Measurements from ENCODE around the gene CFB.

DNA sequence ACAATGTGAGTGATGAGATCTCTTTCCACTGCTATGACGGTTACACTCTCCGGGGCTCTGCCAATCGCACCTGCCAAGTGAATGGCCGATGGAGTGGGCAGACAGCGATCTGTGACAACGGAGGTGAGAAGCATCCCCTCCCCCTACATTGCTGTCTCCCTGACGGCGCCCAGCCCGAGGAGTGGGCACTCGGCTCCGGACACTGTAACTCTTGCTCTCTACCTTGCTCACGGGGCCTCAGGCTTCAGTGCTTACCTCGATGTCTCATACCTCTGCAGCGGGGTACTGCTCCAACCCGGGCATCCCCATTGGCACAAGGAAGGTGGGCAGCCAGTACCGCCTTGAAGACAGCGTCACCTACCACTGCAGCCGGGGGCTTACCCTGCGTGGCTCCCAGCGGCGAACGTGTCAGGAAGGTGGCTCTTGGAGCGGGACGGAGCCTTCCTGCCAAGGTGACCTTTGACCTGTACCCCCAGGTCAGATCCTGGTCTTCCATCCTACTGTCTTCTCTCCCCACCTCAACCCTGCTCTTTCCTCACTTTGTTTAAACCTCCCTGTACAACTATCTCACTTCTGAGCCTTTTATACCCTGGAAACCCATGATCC is 1.3 kb downstream of the CFB start:
- TF ChIP-seq, protein P1, sequence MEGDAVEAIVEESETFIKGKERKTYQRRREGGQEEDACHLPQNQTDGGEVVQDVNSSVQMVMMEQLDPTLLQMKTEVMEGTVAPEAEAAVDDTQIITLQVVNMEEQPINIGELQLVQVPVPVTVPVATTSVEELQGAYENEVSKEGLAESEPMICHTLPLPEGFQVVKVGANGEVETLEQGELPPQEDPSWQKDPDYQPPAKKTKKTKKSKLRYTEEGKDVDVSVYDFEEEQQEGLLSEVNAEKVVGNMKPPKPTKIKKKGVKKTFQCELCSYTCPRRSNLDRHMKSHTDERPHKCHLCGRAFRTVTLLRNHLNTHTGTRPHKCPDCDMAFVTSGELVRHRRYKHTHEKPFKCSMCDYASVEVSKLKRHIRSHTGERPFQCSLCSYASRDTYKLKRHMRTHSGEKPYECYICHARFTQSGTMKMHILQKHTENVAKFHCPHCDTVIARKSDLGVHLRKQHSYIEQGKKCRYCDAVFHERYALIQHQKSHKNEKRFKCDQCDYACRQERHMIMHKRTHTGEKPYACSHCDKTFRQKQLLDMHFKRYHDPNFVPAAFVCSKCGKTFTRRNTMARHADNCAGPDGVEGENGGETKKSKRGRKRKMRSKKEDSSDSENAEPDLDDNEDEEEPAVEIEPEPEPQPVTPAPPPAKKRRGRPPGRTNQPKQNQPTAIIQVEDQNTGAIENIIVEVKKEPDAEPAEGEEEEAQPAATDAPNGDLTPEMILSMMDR (IDR thresholded peaks at IDR 0.05): no peak
- TF ChIP-seq POLR2AphosphoS5 (IDR thresholded peaks at IDR 0.05): no peak
